ENCODE data around the gene CCDC30.
"Not testable (repeated sequence)": the region's sequence is repeated elsewhere in the genome, so short reads cannot be mapped to it uniquely, and the experiment has no call there.

CCDC30 gene

DNA sequence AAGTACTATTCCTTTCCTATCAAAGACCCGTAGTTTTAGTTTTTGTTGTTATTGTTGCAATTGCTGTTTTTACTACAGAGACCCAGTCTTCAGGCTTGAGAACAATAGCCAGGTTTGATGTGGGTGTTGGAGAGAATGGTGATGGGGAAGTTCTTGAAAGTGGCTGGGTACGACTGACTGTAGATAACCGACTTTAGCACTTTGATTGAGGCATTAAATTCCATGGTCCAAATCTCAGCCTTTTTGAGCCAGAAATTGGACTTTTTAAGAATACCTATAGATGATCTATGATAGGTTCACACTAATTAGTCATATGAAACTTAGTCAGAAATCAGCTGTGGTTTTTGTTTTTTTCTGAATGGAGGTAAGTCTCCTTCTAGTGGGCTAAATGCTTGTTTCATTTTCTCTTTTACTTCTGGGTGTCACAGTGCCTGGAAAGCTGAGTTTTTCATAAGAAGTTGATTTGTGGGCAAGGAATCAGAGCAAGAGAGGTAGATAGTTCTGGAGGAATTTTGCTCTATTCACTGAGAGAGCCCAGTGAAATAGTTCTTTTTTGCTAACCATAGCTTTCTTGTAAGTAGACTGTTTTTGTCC, 197.9 kb downstream of the CCDC30 start:
- DNase-seq, result no peak

DNA sequence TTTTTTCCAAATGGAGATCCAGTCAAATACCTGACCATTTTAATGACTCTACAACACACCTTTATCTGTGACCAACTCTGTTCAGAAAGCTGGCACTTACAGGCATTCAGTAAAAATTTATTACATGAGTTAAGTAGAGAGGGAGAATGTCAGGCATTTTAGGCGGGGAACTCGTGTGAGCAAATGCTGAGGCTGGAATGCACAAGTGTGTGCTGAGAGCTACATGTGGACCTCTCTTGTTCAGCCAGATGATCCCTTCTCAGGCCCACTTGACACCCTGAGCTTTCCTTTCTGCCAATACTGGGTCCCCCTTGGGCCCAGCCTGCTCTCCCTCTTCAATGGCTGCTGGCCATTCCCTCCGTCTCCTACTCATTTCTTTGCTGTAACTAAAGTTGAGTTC, 206.8 kb downstream of the CCDC30 start:
- no peak for DNase-seq

DNA sequence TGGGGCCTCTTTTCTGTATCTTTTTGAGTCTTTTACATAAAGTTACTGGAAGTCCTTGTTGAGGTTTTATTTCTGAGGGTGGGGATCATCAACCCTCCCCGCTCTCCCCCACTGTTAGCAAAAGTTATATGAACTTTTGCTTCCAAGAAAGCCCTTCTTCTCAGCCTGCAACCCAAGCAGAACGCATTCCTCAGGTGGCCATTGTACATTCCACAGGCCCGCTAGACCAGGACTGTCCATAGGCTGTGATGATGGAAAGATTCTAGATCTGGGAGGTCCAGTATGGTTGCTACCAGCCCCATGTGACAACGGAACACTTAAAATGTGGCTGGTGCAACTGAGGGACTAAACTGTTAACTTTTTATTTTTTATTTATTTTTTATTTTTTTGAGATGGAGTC, 207.3 kb downstream of the CCDC30 start:
- no peak for DNase-seq

DNA sequence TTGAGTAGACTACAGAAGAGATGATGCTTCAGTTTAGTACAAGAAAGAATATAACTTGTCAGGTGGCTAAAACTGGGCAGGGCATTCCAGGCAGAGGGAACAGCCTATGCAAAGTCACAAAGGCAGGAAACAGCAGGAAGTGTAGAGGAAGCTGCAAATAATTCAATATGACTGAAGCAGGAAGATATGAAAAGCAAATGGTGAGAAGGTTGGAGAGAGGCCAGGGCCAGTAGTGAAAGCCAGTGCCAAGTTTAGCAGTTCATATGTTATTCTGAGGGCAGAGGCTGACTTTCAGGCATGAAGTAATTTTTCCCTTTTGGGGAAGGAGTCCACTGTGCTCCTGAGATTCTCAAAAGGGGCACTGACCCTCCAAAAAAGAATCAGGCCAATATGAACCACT, 211.1 kb downstream of the CCDC30 start:
- no peak for DNase-seq

DNA sequence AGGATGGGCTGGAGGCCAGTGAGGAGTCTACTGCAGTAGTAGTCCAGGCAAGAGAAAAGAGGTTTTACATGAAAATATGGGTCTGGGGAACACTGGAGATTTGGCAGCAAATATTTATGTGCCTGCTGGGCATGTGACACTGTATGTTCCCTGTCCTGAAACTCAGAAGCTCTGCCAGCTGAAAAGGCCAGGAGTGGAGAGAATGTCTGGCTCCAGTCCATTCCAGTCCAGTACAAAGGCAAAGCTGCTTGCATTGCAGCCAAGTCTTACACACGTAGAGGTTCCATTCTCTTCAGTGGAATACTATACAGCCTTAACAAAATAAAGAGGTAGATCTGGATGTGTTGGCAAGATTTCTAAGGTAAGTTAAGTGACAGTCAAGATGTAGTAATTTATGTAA, 211.6 kb downstream of the CCDC30 start:
- DNase-seq, result no peak

DNA sequence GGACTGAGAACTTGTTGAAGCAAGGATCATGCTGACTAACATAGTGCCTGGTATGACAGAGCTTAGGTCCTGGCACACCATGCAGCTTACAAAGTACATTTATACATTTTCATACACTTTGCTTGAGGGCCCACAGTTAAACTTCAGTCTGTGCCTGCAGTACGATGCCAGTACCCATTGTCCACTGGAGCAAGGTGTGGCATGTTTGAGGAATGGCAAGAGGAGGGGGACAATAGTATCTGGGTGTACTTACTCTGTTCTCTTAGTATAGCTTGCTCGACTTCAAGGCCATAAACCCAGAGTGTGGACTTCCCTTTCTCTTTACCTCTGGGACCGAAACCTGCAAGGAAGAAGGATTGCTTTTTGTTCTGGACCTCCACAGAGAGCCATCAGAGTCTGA, 212.4 kb downstream of the CCDC30 start:
- no peak for DNase-seq

DNA sequence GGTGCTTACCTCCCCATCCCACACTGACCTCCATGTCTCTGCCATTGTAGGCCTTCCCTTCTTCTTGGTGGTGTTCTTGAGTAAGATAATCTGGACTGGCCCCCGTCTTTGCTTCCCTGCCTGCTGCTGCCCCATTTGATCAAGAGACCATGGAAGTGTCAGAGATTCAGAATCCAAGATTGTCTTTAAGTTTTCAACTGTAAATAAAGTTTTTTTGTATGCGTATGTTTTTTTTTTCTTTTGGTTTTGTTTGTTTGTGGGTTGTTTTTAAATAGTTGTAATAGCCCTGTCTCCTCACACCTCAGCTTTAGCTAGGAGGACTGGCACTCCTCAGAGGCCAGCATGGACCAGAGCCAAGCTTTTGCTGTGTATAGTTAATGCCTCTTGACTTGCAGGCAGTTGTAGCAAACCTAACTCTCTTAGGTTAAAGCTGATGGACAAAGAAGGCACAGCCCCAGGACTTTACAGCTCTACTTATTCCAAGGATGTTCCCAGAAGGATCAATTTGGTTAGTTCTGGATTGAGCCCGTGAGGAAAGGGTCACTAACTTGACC, 213.5 kb downstream of the CCDC30 start:
- DNase-seq, result no peak

DNA sequence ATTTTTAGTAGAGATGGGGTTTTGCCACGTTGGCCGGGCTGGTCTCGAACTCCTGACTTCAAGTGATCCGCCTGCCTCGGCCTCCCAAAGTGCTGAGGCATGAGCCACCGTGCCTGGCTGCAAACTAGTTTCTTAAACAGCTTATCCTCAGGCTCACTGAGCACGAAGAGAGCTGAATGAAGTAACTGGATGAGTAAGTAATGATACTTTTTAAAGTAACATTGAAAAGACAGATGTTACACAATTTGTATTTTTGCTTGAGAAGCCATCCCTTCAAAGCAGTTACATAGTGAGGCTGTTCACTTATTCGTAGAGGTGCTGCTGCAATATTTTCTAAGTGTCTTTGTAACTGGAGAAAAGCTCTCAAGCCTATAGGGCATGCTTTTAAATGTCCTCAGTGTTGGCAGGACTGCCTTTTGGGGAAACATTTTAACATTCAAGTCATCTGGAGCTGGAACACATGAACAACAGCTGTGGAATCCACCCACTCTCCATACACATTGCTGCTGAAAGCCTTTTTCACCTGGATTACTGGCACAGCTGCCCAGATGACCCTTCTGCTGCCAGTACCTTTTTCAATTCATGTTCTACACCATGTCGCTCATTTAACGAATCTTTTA, 216.4 kb downstream of the CCDC30 start:
- DNase-seq, result no peak

DNA sequence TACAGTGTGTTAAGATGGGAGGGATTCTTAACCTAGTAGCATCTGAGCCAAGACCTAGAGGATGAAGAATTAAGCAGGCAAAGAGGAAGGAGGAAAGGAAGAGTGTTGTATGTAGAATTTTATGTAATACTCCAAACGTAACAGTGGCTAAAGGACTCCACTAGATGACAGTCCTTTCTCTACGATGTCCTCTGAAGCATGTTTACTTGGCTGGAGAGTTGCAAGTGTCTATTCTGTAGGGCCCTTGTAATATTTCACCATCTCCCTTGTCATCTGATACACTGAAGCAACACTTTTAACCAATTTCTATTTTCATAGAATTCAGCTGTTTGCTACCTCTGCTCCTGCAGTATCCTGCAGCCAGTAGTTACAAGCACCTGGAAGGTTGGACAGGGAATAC, 217.0 kb downstream of the CCDC30 start:
- DNase-seq, result no peak

DNA sequence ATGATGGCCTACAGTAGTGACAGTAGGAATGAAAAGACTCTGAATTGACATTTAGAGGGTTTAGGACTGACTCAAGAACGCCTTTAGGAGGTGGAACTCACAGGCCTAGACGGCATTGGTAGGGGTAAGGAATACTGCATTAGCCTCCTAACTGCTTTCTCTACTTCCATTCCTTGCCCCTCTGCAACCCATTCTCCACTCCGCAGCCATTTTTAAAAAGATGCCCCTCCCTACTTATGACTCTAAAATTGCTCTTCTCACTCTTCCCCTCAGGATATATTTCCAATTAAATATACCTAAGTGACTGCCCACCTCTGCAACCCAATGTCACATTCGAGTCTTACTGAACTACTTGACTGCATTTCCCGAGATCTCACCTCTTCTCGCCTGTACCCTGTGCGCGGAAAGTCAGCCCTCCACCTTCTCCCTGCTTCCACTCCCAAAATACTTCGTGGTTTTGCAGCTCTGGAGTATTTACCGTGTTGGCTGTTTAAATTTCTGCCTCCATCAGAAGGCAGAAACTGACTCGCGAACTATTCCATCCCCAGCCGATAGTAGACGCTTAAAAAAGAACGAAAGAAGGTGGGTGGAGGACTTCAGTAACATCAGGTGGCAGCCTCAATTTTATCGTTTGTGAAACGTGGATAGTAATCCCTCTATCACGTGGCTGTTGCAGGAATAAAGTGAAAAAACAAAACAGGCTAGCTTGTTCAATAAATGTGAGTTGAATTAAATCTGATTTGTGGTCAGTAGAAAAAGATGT, 218.0 kb downstream of the CCDC30 start:
- DNase-seq, result peak; percentile 65

DNA sequence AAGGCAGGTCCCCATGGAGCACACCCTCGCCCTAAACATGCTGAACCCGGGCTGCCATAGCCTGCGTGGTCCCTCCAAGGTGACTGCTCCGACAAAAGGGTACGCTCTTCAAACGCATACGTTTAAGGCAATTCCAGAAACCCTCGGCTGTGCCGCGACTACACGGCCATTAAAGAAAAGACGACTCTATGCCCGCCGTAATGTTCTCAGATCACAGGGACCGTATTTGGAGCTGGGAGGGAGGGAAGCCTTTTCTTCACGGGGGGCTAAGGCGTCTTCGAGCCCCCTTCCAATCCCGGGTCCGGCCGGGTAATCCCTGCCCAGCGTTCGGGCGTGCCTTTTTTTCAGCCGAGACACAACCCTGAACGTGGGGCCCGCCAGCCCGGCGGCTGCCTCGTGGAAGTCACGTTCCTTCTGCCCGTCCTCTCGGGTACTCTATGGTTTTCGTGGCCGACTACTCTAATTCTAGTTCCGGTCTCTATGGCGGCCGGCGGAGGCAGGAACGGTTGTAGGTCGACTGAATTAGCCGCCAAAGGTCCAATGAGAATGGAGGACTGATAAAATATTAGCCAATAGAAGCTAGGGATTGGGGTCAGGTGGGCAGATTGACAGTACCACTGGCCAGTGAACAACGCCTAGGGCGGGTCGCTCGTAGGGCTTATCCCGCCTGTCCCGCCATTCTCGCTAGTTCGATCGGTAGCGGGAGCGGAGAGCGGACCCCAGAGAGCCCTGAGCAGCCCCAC, 218.8 kb downstream of the CCDC30 start, which contains the start of gene YBX1:
TSS of gene YBX1 (plus strand) at position 678 of the 743 bp plus-strand sequence. CDS start 148 bp downstream, outside the sequence.
- peak; percentile 100 for DNase-seq

DNA sequence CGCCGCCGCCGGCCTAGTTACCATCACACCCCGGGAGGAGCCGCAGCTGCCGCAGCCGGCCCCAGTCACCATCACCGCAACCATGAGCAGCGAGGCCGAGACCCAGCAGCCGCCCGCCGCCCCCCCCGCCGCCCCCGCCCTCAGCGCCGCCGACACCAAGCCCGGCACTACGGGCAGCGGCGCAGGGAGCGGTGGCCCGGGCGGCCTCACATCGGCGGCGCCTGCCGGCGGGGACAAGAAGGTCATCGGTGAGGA, 219.3 kb downstream of the CCDC30 start:
- not testable (repeated sequence) for DNase-seq

DNA sequence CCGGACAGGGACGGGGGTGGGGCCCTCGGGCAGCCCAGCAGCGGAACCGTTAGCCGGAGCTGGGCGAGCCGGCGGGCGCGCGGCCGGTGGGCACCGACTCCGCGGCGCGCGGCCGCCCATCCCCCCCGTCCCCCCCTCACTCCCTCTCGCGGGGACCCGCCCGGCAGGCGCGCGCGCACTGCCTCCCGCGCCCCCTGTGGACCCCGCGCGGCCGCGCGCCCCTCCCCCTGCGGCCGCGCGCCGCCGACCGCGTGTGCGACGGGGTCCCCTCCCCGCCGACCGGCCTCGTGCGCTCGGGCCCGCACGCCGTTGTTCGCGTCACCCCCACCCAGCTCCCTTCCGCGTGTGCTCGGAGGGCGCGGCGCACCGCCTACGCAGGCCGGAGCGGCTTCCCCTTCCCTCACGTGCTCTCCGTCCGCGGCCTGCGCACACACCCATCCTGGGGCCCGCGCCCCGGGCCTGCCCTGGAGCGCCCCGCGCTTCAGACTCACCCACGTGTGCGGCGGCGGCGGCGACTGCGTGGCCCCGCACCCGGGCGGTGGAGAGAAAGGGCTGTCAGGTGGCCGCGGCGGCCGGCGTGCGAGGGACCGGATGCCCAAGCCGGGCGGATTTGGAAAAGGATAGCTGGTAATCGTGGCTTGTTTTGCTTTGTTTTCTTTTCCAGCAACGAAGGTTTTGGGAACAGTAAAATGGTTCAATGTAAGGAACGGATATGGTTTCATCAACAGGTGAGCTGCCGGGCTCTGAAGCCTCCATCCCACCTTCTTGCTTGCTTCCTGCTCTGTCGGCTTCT, 219.8 kb downstream of the CCDC30 start:
- DNase-seq, result peak; percentile 35

DNA sequence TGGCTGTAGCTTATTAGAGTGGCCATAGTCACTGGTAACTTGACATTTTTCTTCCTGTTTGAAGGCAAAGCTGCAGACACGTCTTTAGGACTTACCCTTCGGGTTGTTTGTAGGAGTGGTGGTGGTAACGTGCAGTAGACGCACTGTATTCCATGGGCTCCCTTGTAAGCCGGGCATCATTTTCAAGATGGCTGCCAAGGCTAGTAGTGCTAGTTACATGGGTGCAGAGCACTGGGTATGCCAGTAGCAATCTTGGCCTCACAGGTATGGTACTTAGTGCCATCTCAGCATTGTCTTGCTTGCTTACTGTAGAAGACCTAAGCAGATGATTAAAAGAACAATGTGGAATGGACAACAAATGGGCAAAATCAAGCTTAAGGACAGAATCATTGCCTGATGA, 221.1 kb downstream of the CCDC30 start:
- DNase-seq, result no peak

DNA sequence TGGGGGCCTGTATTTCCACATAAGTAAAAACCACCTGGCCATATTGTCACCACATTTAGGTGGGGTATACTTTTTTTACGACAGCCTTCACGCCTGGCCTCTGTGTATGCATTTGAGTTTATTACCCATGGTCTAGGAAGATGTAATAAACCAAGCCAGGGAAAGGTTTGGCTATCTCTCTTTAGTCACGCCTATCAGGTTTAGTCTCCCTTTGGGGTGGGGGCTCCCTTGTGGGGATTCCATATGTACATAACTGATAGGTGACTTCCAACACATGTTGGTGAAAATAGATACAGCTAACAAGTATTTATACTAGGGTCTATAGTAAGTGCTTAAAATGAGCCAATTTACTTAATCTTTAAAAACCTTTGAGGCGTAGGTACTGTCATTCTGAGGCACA, 223.3 kb downstream of the CCDC30 start:
- DNase-seq, result no peak

DNA sequence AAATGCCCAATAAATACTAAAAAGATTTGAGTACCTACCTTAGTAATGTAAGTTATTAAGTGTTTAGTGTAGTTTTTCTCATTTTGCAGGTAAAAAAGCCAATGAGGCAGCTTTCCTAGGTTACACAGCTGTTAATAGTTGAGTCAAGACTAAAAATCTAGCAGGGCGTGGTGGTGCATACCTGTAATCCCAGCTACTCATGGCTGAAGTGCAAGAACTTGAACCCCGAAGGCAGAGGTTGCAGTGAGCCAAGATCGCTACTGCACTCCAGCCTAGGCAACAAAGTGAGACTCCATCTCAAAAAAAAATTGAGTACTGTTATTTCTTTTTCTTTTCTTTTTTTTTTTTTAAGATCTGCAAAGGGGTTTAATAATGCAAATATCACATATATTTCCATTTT, 226.8 kb downstream of the CCDC30 start:
- DNase-seq, result no peak

DNA sequence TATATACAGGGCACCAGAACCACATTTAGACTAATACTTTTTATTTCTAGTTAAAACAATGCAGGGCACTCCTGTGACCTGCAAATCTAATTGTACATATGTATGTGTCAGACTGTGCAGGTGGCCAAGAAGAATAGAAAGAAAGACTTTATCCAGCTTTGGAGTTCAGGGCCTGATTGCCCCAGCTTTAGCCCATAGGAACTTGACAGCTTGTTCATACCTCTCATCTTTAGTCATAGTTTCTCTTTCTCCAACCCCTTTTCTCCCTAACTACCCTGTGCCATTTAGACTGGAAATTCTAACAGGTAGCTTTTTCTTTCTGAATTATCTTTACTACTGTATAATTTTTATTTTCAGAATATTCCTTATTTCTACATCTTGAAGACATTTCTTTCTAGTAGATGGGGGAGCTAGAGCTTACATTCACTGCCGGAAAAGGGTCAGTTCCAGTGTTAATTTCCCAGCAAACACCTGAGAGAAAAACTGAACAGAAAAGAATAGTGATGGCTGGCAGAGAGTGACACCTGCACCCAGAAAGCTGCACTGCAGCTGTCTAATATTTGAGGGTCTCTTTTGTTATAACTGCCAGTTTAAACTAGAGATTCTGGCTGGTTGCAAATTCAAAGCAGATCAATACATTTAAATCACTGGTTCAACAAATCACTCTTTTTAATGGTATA, 227.5 kb downstream of the CCDC30 start:
- no peak for DNase-seq

DNA sequence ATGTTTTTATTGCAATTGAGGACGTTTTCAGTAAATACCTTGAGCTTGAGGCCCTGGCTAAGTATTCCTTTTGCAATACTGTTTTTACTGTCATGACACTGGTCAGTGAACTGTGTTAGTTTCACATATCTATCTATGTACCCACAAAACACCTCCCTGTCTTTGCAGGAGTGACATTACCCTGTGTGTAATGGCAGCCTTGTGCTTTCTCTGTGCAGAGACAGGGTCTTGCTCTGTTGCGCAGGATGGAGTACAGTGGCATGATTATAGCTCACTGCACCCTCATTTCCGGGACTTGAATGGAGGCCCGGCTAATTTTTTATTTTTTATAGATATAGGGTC, 228.0 kb downstream of the CCDC30 start:
- DNase-seq, result no peak

DNA sequence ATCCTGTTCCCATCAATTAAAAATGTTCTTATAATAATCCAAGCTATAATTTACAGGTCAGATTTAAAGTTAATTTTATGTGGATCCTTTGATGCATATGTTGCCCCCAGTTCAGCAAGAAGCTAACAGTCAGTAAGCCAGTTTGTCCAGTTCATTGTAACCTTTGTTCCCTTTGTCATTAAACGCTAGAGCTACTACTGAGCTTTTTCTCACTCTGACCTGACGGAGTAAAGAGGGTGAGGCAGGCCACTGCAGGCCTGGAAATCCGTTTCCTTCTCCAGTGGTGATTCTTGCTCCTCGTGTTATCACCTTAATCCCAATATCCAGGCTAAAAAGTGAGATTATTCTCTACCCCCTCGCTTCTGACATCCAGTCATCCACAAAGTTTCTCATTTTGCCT, 229.4 kb downstream of the CCDC30 start:
- DNase-seq, result peak; percentile 36

DNA sequence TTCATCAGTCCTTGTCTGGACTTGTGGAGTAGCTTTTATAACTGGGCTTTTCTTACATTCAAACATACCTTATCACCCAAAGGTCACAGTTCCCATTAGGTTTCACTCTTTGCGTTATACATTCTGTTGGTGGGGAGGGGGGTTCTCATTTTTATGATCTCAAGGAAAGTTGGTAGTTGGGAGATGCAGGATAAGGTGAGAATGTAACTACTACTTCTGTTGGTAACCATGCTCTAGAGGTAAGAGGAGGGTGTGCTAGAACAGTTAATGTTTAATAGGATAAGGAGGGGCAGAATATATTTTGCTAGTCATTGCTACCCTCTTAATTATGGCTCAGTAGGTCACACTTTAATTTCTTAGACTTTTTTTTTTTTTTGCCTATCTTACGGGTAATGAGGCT, 229.8 kb downstream of the CCDC30 start:
- DNase-seq, result no peak

DNA sequence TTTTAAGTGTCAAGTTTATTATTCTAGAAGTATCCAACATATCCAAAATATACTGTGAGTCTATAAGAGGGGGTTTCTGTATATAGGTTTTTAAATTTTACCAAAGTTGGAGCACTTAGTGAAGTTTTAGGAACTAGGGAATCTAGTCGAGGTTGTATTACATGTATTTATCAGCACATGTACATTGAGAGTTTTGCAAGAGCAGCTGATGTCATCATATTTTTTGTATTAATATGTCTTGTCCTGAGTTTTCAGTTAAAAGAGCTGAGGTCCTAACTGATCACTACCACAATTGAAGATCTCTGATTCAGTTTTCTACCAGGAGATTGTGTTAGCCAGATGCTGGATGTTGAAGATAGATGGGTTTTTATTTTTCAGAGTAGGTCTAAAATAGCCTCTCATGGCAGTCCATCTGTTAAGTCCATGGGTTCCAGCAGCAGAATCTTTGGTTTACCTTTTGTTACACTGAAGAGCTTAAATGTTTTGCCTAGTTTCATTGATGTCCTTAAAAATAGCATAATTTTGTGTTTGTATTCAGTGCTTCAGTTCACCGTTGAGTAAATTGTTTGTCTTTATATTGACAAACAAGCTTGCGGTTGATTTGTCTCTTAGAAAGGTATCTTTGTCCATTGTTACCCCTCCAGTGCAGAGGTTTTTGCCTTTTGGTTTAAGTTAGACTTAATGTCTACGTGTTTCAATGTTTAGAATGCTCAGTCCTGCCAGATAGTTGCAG, 235.2 kb downstream of the CCDC30 start:
- DNase-seq, result no peak

DNA sequence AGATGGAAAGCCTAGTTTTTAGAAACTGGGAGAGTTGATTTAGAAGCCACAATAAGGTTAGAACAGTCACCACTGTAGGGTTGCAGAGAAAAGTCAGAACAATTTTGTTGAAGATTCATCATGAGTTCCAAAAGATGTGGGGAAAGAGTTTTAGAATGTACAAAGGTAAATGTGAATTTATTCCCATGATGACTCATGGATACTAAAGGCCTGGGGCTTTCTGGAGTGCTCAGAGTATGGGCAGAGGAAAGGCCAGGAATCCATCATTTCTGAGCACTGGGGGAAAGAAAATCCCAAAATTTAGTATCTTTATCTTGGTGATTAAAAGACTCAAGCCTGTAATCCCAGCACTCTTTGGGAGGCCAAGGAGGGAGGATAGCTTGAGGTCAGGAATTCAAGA, 236.9 kb downstream of the CCDC30 start:
- DNase-seq, result no peak

All from NCI-H526 treated with DMSO at 0.1 percent for 48 hours (cell line).